Activated T-cell treated with anti-CD3 and anti-CD28 coated beads for 48 hours (primary cell): ENCODE data around the gene SP5.
"Not testable (repeated sequence)": the region's sequence is repeated elsewhere in the genome, so short reads cannot be mapped to it uniquely, and the experiment has no call there.

Experiments
- DNase-seq: peaks from one replicate; pipeline ENCODE4 v3.0.0-alpha.2; 2020; ENCODE audit warnings: low read depth

The SP5 gene

DNA sequence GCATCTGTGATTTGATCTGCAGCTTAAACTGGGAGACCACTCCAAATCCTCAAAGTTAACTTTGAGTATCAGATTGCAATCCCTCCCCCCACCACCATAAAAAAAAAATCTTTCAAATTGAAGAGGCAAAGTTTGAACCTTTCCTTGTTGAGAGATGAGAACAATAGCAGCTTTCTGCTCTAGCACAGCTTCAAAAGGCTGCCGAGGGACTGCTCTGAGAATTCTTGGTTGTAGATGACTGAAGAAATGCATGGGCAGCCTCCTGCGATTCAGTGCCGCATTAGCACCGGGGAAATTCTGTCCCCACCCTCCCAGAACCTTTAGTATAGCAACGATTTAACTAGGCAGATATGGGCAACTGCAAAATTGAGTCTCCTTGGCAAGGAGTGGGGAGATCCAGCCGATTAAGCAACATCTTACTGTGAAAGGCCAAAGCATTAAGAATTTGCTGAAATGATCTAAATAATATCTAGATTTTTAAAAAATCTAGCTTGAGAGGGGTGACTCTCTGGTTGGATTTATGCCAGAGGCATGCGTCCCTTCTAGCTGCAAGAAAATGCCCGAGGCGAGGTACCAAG is 3.9 kb upstream of the SP5 start:
- no peak for DNase-seq

DNA sequence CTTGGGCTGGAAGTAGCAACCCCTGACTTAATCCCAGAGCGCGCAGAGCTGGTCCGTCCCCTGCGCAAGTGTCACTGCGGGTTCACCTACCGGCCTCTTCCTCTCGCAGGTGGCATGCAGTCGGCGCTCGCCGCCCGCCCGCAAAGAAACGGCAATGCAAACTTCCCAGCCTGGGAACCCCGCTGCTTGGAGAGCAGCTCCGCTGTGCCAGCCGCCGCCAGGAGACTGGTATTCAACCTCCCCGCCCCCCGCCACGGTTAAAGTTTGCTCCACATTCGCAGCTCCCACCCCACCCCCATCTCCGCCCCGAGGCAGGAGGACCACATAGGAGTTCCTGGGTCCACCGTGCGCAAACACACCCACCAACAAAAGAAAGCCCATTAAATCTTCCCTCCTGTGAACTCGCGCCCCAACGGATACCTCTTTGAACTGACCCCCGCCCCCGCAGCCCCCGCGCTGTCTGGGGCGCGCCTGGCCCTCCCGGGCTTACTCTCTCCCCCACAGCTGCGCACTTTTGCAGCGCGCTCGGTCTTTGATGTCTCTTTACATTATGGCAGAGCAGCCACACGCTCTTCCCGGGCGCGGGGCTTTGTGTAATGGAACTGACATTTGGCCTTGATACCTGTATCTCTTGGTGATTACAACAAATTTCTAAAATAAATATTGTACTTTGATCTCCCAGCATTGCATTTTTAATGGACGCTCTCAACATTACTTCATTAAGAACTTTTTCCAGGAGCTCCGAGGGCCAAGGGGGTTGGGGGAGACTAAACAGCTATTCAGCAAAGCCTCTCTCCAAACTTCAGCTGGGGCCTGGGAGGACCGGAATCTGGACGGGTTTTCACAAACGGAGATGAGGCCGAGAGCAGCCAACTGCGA is 3.1 kb upstream of the SP5 start:
- DNase-seq: no peak

DNA sequence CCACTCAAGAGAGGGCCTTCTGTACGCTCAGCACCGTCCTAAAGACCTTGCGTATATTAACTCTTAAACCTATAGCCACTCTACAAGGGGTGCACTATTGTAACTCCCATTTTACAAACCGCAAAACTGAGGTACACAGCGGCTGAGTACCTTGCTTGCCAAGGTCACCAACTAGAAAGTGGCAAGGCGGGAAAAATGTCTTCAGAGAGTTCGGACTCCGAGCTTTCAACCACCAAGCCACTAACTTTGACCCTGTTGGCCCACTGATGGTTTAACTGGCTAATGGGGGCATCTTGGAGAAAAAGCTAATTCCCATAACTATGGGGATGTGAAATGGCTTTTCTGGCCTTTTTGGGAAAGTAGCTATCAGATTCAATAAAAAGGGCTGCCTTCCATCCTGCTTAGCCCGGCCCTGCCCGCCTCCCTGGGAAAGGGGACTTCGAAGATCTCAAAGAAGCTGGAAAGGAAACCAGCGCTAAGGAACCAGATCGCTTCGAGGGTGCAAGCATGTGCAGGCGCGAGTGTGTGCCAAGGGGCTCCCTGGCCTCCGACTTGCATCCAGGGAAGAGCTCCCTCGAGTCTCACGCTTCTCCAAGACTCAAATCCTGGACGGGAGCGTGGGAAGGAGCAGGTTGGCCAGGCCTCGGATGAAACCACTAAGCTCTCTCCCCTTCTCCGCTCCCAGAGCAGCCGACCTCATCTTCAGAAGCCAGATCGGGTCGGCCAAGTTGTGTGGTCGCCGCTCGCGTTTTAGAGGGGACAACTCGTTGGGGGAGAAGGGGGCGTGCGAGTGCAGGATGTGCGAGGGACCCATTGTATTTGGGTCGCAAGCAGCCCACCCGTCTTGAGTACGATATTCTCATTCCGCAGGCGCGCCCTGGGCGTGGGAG is 2.2 kb upstream of the SP5 start:
- no peak for DNase-seq

DNA sequence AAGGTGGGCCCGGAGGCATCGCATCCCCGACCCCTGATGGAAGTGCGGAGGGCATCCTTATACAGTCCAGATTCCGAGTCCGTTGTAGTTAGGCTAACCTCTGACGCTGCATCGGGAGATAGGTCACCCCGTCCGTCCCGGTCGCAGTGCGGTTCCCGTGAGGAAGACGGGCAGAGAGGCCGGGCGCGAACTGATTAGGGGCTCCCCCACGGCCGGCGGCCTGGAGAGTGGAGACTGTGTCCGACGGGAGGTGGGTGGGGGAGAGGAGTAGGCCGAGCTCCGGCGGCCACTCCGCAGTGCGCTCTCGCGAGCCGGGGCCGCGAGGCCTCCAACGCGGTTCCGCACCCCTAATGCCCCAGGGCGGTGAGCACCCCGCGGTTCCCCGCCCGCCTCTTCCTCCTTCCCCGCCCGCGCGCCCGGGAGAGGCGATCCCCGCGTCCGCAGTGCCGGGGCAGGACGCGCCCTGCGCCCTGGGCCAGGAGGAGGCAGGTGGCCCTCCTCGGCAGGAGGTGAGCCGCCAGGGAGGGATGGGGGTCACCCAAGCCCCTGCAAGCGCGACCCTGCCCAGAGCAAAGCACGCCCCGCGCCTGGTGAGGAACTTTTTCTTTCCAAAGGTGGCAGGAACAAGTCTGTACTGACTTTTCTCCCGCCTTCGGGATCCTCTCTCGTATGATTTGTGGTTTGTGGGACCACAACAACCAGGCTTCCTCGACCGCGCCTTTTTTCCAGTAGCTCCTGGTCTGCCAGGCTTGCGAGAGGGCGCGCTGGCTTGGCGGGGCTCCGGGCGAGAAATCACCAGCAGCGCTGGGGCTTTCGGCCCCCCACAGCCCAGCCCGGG is 1.4 kb upstream of the SP5 start:
- no peak for DNase-seq

DNA sequence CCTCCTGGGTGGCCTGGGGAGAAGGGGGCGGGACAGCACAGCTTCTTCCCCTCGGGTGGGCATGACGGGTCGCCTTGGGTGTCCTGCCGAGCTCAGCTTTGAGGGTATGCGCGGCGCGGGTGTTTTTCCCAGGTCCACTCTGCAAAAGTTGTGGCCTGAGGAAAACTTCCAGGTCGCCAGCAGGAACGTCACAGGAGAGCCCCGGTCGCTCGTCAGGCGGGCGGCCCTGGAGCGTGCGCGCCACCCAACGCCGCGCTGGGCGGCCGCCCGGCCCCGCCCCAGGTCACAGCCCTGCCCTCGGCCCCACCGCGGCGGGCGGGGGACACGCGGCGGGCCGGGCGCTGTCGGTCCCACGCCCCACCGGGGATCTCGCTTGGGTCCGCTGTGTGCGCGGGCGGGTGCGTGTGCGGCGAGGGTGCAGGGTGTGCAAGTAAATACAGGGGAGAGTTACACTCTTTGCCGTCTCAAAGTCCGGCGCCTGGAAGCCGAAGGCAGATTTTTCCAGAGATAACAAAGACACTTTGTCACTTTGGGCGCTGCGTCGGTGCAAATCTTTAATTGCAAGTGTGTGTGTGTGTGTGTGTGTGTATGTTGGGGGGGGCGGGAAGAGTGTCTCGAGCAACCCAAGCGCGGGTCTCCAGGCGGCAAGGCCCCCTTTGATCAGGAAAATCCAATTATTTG is 616 bp upstream of the SP5 start:
- DNase-seq: peak; percentile 6

DNA sequence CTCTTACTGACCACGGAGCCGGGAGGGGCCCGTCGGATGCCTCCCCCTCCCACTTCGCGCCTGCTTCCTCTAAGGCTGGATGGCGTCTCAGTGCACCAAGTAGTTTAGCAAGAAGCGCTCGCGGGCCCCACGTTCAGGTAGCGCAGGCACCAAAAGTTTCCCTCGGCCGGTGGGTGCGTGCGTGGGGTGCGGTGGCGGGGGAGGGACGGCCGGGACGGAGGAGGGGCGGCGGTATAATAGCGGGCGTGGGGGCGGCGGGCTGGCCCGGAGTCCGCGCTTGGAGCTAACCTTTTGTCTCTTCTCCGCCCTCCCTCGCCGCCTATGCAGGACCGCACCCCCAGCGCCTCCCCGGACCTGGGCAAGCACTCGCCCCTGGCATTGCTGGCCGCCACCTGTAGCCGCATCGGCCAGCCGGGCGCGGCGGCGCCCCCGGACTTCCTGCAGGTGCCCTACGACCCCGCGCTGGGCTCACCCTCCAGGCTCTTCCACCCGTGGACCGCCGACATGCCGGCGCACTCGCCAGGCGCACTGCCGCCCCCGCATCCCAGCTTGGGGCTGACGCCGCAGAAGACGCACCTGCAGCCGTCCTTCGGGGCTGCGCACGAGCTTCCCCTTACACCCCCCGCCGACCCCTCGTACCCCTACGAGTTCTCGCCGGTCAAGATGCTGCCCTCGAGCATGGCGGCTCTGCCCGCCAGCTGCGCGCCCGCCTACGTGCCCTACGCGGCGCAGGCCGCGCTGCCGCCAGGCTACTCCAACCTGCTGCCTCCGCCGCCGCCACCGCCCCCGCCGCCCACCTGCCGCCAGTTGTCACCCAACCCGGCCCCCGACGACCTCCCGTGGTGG is 1.0 kb downstream of the SP5 start:
- no peak for DNase-seq

DNA sequence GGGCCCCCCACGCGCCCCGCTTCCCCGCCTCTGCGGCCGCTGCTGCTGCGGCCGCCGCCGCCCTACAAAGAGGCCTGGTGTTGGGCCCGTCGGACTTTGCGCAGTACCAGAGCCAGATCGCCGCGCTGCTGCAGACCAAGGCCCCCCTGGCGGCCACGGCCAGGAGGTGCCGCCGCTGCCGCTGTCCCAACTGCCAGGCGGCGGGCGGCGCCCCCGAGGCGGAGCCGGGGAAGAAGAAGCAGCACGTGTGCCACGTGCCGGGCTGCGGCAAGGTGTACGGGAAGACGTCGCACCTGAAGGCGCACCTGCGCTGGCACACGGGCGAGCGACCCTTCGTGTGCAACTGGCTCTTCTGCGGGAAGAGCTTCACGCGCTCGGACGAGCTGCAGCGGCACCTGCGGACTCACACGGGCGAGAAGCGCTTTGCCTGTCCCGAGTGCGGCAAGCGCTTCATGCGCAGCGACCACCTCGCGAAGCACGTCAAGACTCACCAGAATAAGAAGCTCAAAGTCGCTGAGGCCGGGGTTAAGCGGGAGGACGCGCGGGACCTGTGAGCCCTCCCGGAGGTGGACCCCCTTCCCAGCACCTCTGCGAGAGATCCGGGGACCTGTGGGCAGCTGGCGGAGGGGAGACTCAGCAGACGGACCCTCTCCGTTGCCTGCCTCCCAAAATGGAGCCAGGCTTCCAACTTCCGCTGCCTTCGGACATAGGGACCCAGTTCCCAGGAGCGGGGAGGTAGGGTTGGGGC is 1.9 kb downstream of the SP5 start:
- peak; percentile 54 for DNase-seq

DNA sequence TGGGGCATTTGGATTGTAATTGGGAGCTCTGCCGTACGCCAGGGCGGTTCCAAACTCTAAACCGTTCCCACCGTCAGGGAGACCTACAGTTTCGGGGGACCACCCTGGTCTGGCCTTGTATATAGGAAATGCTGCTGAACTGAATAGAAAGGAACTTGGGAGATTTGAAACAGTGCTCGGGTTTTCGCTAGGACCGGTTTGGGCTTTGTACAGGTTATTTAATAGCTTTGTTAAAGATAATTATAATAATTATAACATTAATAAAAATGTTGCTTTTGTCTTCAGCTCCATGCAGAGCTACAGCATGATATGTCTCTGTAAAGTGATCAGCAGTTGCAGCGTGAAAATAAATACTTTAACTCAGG is 2.4 kb downstream of the SP5 start:
- DNase-seq: no peak

DNA sequence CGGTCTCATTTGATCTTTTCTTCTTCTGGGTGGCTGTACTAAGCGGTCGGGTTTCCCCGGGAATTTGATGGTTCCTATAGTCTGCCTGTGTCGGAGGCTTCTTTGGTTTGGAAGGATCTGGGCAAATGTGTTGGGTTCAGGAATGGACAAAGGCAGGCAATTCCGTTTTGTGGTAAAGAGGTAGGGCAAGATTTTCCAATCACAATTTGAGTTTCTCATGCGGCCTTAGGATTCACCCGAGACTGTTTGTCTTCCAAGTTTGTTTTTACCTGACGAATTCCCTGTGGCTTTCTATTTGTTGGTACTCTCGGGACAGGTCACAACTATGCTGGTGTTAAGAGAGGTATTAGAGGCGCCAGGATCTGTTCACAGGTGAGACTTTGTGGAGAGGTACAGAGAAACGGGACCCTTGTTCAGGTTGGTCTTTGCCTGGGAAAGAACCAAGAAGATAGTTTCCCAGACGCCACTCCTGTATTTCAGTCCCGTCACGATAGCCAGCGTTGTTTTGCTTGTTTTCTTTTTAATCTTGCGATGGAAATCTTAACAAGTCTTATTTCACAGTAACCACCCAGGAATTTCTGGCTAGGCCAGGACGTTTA is 3.0 kb downstream of the SP5 start:
- DNase-seq: no peak

DNA sequence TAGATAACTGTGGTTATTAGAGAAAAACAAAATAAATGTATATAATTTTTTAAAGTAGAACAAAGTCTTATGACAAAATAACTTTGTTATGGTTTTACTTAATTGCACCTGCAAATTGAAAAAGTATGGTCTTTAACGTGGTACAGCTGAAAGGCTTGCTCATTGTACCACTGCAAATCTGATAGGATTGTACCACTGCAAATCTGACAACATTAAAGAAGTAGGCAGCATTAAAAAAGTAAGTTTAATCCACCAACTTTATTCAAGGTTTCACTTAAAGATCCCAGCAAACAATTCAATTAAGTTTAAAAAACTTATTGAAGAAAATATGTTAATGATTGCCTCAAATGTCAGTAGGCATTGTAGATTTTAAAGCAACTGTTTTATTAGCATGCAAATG is 4.7 kb downstream of the SP5 start:
- DNase-seq: no peak

DNA sequence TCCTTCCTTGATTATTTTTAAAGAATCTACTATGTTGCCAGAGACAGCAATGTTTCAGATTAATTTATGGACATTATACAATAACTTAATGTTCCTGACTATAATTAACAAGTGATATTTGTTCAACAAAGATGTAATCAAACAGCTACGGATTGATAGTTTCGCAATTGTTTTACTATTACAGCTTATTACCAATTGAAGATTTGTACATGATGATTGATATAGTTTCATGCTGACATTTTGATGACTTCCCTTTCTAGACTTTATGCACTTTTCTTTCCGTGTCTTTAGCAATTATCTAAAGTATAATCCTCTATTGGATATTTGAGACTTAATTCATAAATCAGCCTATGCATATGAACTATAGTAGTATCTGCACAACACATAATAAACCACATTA is 6.5 kb downstream of the SP5 start:
- no peak for DNase-seq

DNA sequence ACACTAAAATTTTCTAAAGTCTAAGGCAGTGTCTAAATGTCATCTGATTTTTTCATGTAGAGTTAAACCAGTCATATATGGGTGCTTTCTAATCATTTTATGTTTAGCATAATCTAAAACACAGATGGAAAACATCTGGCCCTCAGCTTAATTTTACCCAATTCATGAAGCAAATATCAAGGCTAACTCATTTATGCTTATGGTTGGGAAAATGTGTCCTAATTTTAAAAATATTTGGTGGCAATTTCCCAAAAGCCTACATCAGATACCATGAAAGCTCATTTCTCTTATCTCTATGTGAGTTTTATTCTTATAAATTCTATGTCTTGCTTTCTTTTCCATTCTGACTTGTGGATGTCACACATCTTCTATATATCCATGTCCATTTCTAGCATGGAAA is 7.2 kb downstream of the SP5 start:
- DNase-seq: no peak

DNA sequence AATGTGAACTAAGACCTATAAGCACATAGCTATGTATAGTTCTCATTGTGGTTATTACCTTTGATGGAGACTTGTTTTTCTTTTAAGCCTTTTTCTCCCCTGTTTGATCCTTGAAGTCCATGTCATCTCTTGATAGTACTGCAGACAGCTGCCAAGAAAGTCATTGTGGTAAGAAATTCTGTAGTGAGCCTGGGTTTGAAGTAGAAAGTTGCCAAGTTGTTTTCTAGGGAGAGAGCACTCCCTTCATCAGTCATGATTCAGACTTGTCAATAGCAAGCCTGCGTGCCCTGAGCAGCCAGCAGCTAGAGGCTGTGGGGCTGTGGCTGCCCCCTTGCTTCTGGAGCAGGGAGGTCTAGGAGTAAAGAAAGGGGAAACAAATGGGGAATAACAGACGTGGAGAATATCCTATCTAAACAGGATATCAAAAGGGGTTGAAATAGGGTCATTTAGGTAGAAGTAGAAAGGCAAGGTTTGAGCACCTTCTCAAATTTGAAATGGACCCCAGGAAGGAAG is 8.4 kb downstream of the SP5 start:
- DNase-seq: no peak

DNA sequence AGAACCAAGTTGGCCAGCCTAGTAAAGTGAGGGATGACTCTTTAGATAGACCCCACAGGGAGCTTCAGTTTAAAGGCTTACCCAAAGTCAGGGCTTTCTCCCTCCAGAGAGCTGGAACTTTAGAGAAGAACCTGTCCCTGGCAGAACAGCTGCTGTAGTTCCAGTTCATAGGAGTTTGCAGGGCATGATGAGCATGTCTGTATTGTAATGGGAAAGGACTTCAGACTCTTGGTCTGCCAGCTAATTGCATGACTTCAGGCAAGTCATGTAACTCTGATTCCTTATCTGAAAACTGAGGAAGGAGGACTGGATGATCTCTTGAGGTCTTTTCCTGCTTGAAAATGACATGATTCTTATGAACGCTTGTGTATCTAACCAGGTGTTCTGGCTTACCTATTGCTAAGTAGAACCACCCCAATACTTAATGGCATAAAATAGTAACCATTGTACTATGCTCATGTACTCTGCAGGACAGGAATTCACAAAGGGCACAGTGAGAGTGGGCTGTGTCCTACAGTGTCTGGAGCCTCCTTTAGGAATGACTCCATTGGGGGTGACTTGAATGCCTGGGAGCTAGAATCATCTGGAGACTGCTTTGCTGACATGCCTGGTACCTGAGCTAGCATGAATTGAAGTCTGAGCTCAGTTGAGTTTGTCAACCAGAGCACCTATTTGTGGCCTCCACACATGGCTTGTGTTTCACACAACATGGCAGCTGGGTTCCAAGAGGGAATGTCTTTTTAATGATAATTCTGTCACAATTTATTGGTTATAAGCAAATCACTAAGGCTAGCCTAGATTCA is 18.9 kb downstream of the SP5 start:
- DNase-seq: no peak

DNA sequence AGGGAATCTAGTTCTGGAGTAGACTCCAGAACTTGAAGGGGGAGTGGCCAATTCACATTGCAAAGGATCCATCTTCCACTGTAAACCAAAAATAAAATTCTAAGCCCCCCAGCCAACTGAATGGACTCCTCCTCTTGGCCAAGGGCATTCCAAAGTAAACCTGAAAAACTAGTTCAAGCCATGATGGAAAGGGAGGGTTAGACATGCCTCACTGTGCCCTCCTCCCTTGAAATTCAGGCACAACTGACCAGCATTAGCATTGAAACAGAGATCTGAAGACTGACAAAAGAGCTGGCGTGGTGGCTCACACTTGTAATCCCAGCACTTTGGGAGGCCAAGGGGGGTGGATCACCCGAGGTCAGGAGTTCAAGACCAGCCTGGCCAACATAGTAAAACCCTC is 19.5 kb downstream of the SP5 start:
- not testable (repeated sequence) for DNase-seq

DNA sequence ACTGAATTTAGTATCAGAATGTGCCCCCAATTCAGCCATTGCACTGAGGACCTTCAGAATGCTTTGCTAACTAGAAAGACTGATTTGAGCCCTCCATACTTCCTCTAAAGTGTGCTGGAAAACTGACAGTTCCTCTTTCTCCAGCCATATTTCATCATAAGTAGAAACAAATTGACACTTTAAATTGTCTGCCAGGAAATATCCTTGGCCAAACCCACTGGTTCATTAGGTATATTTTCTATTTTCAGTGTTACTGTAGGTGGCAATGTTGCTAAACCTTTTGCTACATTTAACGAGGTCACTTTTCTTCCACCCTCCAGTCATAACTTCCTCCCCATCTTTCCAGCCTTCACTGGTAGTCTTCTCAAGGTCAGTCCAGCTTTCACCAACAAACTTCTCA is 21.5 kb downstream of the SP5 start:
- DNase-seq: no peak

DNA sequence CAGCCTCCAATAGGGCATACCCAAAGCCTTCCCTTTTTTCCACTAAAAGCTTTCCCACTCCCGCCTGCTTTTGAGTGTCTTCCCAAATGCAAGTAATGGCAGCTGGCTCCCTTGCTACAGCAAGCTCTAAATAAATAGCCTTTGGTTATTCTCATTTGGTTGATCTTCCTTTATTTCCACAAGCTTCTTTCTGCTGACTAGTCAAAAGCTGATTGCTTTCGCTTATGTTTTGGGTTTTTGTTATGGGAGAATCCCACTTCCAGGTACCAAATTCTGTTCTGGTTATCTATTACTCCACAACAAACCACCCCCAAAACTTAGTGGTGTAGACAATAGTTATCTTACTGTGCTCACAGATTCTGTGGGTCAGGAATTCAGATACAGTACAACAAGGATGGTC is 22.3 kb downstream of the SP5 start:
- DNase-seq: no peak

DNA sequence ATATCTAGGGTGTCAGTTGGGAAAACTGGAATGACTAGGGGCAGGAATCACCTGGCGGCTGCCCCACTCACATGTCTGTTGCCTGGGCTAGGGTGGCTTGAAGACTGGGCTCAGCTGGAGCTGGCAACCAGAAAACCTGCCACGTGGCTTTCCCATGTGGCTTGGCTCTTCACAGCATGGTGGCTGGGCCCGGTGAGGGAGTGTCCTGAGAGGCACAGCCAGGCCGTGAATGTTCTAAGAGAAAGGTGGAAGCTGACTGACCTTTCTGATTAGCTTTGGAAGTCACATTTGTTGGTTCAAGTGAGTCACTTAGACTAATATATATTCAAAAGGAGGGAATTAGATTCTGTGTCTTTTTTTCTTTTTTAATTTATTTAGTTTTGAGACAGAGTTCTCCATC is 22.7 kb downstream of the SP5 start:
- no peak for DNase-seq
